ENCODE measurements around the gene FXN. TPM values are rescaled to one million over a fixed set of nuclear protein-coding genes. Genes with fewer than 3 reads are reported as not detected.

FXN gene
- total RNA-seq, 1 donor from 2014 or later: 12.4 TPM

DNA sequence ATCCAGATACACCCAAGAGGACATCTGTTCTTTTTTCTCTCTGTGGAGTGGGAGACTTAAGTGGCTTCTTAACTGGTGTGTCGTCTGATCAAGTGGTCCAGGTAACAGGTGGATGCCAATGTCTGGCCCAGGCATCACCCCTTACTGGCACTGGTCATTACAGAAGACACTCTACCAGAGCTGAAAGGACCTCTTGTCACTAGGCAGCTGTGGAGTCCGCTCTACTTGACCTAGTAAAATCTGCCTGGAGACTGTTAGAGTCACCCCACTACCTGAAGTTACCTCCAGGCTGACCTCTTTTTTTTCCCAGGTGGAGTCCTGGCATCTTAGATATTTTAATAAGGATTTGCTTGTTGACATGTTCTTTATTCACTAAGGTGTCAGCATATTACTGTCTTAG lies 22.5 kb downstream of the FXN start:
- no peaks in the 10 kb centered on the region for H3K27me3 ChIP-seq
- H3K4me1 ChIP-seq: peaks cover 15% of the 10 kb centered on the region
- H3K9me3 ChIP-seq: no peaks in the 10 kb centered on the region
- no peak overlapping the region for H3K27ac ChIP-seq
- H3K36me3 ChIP-seq: no peaks in the 10 kb centered on the region
- ATAC-seq (peak; percentile 55), DNase-seq (no peak)
- intact Hi-C loops (cut with DNase I): no loop called here
- no peak overlapping the region for H3K4me3 ChIP-seq
- TF ChIP-seq, protein P1, sequence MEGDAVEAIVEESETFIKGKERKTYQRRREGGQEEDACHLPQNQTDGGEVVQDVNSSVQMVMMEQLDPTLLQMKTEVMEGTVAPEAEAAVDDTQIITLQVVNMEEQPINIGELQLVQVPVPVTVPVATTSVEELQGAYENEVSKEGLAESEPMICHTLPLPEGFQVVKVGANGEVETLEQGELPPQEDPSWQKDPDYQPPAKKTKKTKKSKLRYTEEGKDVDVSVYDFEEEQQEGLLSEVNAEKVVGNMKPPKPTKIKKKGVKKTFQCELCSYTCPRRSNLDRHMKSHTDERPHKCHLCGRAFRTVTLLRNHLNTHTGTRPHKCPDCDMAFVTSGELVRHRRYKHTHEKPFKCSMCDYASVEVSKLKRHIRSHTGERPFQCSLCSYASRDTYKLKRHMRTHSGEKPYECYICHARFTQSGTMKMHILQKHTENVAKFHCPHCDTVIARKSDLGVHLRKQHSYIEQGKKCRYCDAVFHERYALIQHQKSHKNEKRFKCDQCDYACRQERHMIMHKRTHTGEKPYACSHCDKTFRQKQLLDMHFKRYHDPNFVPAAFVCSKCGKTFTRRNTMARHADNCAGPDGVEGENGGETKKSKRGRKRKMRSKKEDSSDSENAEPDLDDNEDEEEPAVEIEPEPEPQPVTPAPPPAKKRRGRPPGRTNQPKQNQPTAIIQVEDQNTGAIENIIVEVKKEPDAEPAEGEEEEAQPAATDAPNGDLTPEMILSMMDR (IDR thresholded peaks at IDR 0.05): no peak

DNA sequence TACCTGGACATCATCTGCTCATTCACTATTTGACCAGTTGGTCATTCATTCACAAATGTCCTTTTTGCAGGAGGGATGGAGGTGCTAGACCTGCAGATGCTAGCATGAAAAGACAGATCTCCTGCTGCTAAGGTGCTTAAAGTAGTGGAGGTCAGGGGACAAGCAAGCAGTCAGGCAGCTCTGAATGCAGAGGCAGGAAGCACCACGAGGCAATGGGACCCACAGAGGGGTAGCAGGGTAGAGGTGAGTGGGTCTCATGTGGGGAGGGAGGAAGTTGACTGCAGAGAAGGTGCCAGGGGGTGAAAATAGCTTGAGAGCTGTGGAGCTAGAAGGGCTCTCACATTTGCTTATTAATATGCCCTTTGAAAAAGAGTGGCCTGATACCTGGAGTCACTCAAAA lies 25.2 kb downstream of the FXN start:
- H3K36me3 ChIP-seq: peaks cover 5% of the 10 kb centered on the region
- no peak overlapping the region for H3K4me3 ChIP-seq
- TF ChIP-seq, protein P1 (IDR thresholded peaks at IDR 0.05): no peak
- ATAC-seq (no peak), DNase-seq (no peak)
- H3K9me3 ChIP-seq: no peaks in the 10 kb centered on the region
- no peaks in the 10 kb centered on the region for H3K4me1 ChIP-seq
- no peaks in the 10 kb centered on the region for H3K27me3 ChIP-seq
- intact Hi-C loops (cut with DNase I): no loop called here
- no peak overlapping the region for H3K27ac ChIP-seq

DNA sequence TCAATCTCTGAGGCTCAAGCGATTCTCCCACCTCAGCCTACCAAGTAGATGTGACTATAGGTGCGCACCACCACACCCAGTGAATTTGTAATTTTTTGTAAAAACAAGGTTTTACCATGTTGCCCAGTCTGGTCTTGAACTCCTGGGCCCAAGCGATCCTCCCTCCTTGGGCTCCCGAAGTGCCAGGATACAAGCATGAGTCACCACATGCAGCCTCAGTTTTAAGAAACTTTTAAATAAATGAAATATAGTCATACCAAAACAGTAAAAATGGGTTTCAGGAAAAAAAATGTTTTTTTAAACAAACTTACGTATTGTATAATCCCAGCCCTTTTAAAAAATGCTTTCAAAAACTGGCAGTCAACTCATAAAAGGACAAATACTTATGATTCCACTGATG lies 26.6 kb downstream of the FXN start:
- Histone ChIP-seq H3K27ac (no peak overlapping the region), H3K36me3 (peaks cover 7% of the 10 kb centered on the region), H3K27me3 (no peaks in the 10 kb centered on the region), H3K4me3 (no peak overlapping the region), H3K4me1 (no peaks in the 10 kb centered on the region), H3K9me3 (no peaks in the 10 kb centered on the region)
- TF ChIP-seq, protein P1 (IDR thresholded peaks at IDR 0.05): no peak
- DNase-seq: no peak
- ATAC-seq: no peak
- intact Hi-C loops (cut with DNase I): no loop called here

DNA sequence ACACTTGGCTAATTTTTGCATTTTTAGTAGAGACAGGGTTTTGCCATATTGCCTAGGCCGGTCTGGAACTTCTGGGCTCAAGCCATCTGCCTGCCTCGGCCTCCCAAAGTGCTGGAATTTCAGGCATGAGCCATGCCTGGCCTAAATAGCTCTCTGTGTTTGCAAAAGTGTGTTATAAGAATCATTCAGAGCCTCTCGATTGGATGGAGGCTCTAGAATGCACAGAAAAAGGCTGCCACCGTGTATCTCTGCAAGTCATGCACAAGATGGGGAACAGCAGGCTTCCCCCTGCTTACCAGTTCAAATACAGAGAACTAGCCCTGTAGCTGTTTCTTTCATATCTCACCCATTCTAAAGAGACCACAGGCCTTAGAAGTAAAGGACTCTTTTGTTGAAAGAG lies 28.3 kb downstream of the FXN start:
- H3K27ac ChIP-seq: no peak overlapping the region
- H3K4me1 ChIP-seq: no peaks in the 10 kb centered on the region
- intact Hi-C loops (cut with DNase I): no loop called here
- H3K36me3 ChIP-seq: peaks cover 7% of the 10 kb centered on the region
- TF ChIP-seq, protein P1 (IDR thresholded peaks at IDR 0.05): no peak
- ATAC-seq: peak; percentile 53
- no peaks in the 10 kb centered on the region for H3K9me3 ChIP-seq
- no peak for DNase-seq
- no peaks in the 10 kb centered on the region for H3K27me3 ChIP-seq
- H3K4me3 ChIP-seq: no peak overlapping the region

DNA sequence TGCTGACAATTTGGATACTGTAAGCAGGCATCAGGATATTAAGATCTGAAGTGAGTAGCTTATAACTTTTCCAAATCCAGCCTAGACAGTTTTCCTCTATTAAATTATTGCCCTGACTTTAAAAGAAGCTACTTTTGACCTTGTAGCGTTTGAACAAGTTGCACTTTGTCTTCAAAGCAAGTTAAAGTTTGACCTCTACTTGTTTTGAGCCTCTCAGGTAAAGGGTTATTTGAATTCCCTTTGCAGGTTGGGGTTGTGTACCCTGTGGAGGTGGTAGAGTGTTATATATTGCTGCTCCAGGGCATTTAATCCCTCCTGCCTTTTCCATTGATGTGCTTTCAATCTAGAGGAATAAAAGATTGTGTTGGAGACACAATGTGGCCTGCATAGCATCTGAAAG lies 30.1 kb downstream of the FXN start:
- intact Hi-C loops (cut with DNase I): no loop called here
- Histone ChIP-seq H3K36me3 (peaks cover 7% of the 10 kb centered on the region), H3K27me3 (no peaks in the 10 kb centered on the region), H3K4me1 (no peaks in the 10 kb centered on the region), H3K27ac (no peak overlapping the region), H3K9me3 (no peaks in the 10 kb centered on the region), H3K4me3 (no peak overlapping the region)
- ATAC-seq: no peak
- no peak for DNase-seq
- TF ChIP-seq, protein P1 (IDR thresholded peaks at IDR 0.05): no peak

GRCh38 chr9:69066955-69067354 lies 31.4 kb downstream of the FXN start:
- no peak overlapping the region for H3K4me3 ChIP-seq
- peaks cover 7% of the 10 kb centered on the region for H3K36me3 ChIP-seq
- H3K27me3 ChIP-seq: no peaks in the 10 kb centered on the region
- intact Hi-C loops (cut with DNase I): no loop called here
- no peaks in the 10 kb centered on the region for H3K9me3 ChIP-seq
- ATAC-seq (peak; percentile 10), DNase-seq (peak; percentile 63)
- H3K4me1 ChIP-seq: no peaks in the 10 kb centered on the region
- TF ChIP-seq, protein P1 (IDR thresholded peaks at IDR 0.05): no peak
- H3K27ac ChIP-seq: no peak overlapping the region

All from upper lobe of right lung (tissue), 1 donor.